ENCODE results near the gene EDC4. TPM values are rescaled to one million over a fixed set of nuclear protein-coding genes. Genes with fewer than 3 reads are reported as not detected.

The EDC4 gene
- total and polyA plus RNA-seq, 2 experiments from 2014 or later, result 46.3 to 59.0 TPM

DNA sequence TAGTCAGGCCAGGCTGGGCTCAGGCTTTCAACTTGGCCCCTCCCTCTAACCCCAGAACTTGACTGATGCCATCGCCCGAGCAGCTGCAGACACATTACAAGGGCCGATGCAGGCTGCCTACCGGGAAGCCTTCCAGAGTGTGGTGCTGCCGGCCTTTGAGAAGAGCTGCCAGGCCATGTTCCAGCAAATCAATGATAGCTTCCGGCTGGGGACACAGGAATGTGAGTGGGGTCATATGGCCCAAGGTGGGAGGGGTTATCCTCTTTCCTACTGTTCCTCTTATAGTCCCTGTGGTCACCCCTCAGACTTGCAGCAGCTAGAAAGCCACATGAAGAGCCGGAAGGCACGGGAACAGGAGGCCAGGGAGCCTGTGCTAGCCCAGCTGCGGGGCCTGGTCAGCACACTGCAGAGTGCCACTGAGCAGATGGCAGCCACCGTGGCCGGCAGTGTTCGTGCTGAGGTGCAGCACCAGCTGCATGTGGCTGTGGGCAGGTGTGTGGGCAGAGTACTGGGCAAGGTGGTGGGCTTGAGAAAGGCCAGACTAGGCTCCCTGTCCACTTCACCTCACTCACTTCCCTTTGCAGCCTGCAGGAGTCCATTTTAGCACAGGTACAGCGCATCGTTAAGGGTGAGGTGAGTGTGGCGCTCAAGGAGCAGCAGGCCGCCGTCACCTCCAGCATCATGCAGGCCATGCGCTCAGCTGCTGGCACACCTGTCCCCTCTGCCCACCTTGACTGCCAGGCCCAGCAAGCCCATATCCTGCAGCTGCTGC is 9.7 kb downstream of the EDC4 start:
- H3K4me2 ChIP-seq, result no peak overlapping the region
- 94% methylated on average over 18 of the region's 18 CpGs for WGBS (ENCODE audit: low lambda C conversion rate, missing lambda C conversion rate)
- H3K79me2 ChIP-seq, result no peaks in the 10 kb centered on the region
- no peaks in the 10 kb centered on the region for H3K27me3 ChIP-seq
- no peak for DNase-seq (ENCODE audit: low spot score)
- H3K9me2 ChIP-seq (replicated peaks; ENCODE audit: insufficient read depth), result no peaks in the 10 kb centered on the region
- H3K9me3 ChIP-seq (ENCODE audit: low read depth), result no peaks in the 10 kb centered on the region
- H2AFZ ChIP-seq, result no peak overlapping the region
- H4K20me1 ChIP-seq (ENCODE audit: insufficient read depth, poor library complexity, severe bottlenecking), result no peaks in the 10 kb centered on the region
- peaks cover 3% of the 10 kb centered on the region for H3K4me1 ChIP-seq (ENCODE audit: insufficient read depth)
- H3K4me3 ChIP-seq, result no peak overlapping the region
- TF ChIP-seq EZH2phosphoT487 (IDR thresholded peaks at IDR 0.05; ENCODE audit: low read depth, severe bottlenecking, unreplicated experiment), result no peak
- no peak for TF ChIP-seq CTCF (IDR thresholded peaks at IDR 0.05; ENCODE audit: poor library complexity)
- TF ChIP-seq EZH2 (IDR thresholded peaks at IDR 0.05; ENCODE audit: borderline replicate concordance), result no peak
- no peak overlapping the region for H3K27ac ChIP-seq
- no peaks in the 10 kb centered on the region for H3K36me3 ChIP-seq (replicated peaks; ENCODE audit: insufficient read depth, low read depth)

DNA sequence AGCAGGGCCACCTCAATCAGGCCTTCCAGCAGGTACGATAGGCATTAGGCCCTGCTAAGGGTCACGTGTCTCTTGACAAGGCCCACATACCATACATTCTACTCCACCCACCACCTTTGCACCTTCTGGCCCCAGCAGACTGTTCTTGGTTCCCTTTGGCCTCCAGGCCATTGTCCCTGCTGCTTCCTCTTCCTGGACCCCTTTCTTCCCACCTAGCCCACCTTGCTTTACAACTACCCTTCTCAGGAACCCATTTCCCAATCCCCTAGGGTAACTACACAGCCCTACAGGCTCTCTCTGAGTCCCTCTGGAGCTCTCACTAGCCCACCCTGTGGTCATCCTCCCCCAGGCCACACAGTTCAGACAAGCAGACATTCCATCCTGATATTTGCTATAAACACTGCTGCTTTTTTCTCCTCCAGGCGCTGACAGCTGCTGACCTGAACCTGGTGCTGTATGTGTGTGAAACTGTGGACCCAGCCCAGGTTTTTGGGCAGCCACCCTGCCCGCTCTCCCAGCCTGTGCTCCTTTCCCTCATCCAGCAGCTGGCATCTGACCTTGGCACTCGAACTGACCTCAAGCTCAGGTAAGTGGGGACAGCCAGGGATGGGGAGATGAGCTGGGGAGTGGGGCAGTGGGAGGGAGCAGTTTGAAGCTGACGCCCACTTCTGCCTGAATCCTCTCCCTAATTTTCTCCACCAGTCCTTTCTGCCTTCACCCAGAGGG is 10.5 kb downstream of the EDC4 start:
- 63% methylated on average over 6 of the region's 6 CpGs for WGBS (ENCODE audit: low lambda C conversion rate, missing lambda C conversion rate)
- H2AFZ ChIP-seq, result no peak overlapping the region
- H3K27ac ChIP-seq, result peak overlapping the region; percentile 75
- H3K4me1 ChIP-seq (ENCODE audit: insufficient read depth), result peaks cover 3% of the 10 kb centered on the region
- H3K27me3 ChIP-seq, result no peaks in the 10 kb centered on the region
- peak; percentile 40 for DNase-seq (ENCODE audit: low spot score)
- H3K79me2 ChIP-seq, result no peaks in the 10 kb centered on the region
- H3K36me3 ChIP-seq (replicated peaks; ENCODE audit: insufficient read depth, low read depth), result no peaks in the 10 kb centered on the region
- no peaks in the 10 kb centered on the region for H3K9me3 ChIP-seq (ENCODE audit: low read depth)
- no peak overlapping the region for H3K4me3 ChIP-seq
- no peaks in the 10 kb centered on the region for H4K20me1 ChIP-seq (ENCODE audit: insufficient read depth, poor library complexity, severe bottlenecking)
- TF ChIP-seq CTCF (IDR thresholded peaks at IDR 0.05; ENCODE audit: poor library complexity) (no peak), EZH2 (IDR thresholded peaks at IDR 0.05; ENCODE audit: borderline replicate concordance) (no peak), EZH2phosphoT487 (IDR thresholded peaks at IDR 0.05; ENCODE audit: low read depth, severe bottlenecking, unreplicated experiment) (no peak)
- no peak overlapping the region for H3K4me2 ChIP-seq
- H3K9me2 ChIP-seq (replicated peaks; ENCODE audit: insufficient read depth), result no peaks in the 10 kb centered on the region

GRCh38 chr16:67883872-67884261 is 11.0 kb downstream of the EDC4 start:
- no peak overlapping the region for H3K27ac ChIP-seq
- WGBS (ENCODE audit: low lambda C conversion rate, missing lambda C conversion rate), result 67% methylated on average over 11 of the region's 11 CpGs

More at GRCh38 chr16:67883872-67884261, 11.0 kb downstream of the EDC4 start:
- no peak overlapping the region for H3K4me2 ChIP-seq
- peak; percentile 79 for DNase-seq (ENCODE audit: low spot score)
- H3K27me3 ChIP-seq, result no peaks in the 10 kb centered on the region
- no peaks in the 10 kb centered on the region for H3K79me2 ChIP-seq
- no peak overlapping the region for H2AFZ ChIP-seq
- no peak overlapping the region for H3K4me3 ChIP-seq
- no peaks in the 10 kb centered on the region for H4K20me1 ChIP-seq (ENCODE audit: insufficient read depth, poor library complexity, severe bottlenecking)
- H3K9me2 ChIP-seq (replicated peaks; ENCODE audit: insufficient read depth), result no peaks in the 10 kb centered on the region
- peaks cover 3% of the 10 kb centered on the region for H3K4me1 ChIP-seq (ENCODE audit: insufficient read depth)
- no peaks in the 10 kb centered on the region for H3K9me3 ChIP-seq (ENCODE audit: low read depth)
- TF ChIP-seq EZH2 (IDR thresholded peaks at IDR 0.05; ENCODE audit: borderline replicate concordance) (no peak), CTCF (IDR thresholded peaks at IDR 0.05; ENCODE audit: poor library complexity) (peak; percentile 66)
- no peaks in the 10 kb centered on the region for H3K36me3 ChIP-seq (replicated peaks; ENCODE audit: insufficient read depth, low read depth)

Data from hepatocyte (in vitro differentiated cells).